Breast epithelium (tissue), 4 donors: ENCODE measurements around the gene TMEM132C. TPM values are rescaled to one million over a fixed set of nuclear protein-coding genes. Genes with fewer than 3 reads are reported as not detected.

ENCODE experiments used
- DNase-seq, 2 donors: peaks; one replicate each; pipeline ENCODE4 v3.0.0-alpha.2; 2019; ENCODE audit warnings: low spot score in 2 of 2
- H3K27ac ChIP-seq, 2 donors: fragments of 200-600 bp; sonication (generic) in 1 of 2; one replicate each; pipeline ENCODE4 v1.5.1; 2016 to 2019; ENCODE audit warnings: mild to moderate bottlenecking in 1 of 2
- H3K27me3 ChIP-seq, 2 donors: fragments of 200-600 bp; sonication (generic) in 1 of 2; one replicate each; pipeline versions ENCODE4 v1.5.1 to v1.6.0; 2017 to 2019; ENCODE audit warnings: control low read depth in 1 of 2, mild to moderate bottlenecking in 1 of 2
- H3K36me3 ChIP-seq: fragments of 200-600 bp; one replicate; pipeline ENCODE4 v1.5.1; 2019
- H3K4me1 ChIP-seq, 2 donors: fragments of 200-600 bp; sonication (generic); one replicate each; pipeline ENCODE4 v1.5.1; 2016 to 2019; ENCODE audit warnings: control low read depth in 1 of 2
- H3K4me3 ChIP-seq, 3 donors: fragments of 200-600 bp; sonication (generic); 1 replicate in 2 of 3; 2 replicates in 1 of 3; pipeline ENCODE4 v1.5.1; 2016 to 2019; ENCODE audit warnings: mild to moderate bottlenecking in 3 of 3, moderate library complexity in 2 of 3
- H3K9me3 ChIP-seq, 2 donors: fragments of 200-600 bp; sonication (generic) in 1 of 2; one replicate each; pipeline ENCODE4 v1.5.1; 2016 to 2019; ENCODE audit warnings: control low read depth in 1 of 2
- CTCF ChIP-seq, 3 donors: fragments of 450-650 bp; IDR thresholded peaks; one replicate each; pipeline ENCODE4 v1.5.1; 2016 to 2017; ENCODE audit warnings: antibody characterized with exemption in 3 of 3, mild to moderate bottlenecking in 3 of 3, moderate library complexity in 3 of 3
- POLR2A ChIP-seq: fragments of 450-650 bp; IDR thresholded peaks from one replicate; pipeline ENCODE4 v1.6.1; 2016; ENCODE audit warnings: antibody characterized with exemption, mild to moderate bottlenecking, moderate library complexity
- POLR2AphosphoS5 ChIP-seq, 3 donors: sonication (generic); formaldehyde crosslinking; IDR thresholded peaks; one replicate each; pipeline ENCODE4 v1.6.1; 2017; ENCODE audit warnings: antibody characterized with exemption in 3 of 3
- intact Hi-C: fragments of 100-400 bp; cut with DNase I; formaldehyde crosslinking; loops from one replicate; pipeline ENCODE4 v1.15.1; 2023; ENCODE audit warnings: low total_unique reads
- total RNA-seq, 3 donors: library from RNA; depleted of rRNA; stranded (reverse); fragments of >200 nt; gene quantifications; one replicate each; pipeline ENCODE4 v1.1.0, GENCODE V29; 2016

TMEM132C gene
- total RNA-seq, 3 donors from 2014 or later, result 7.2 to 54.1 (median 15.7) TPM

DNA sequence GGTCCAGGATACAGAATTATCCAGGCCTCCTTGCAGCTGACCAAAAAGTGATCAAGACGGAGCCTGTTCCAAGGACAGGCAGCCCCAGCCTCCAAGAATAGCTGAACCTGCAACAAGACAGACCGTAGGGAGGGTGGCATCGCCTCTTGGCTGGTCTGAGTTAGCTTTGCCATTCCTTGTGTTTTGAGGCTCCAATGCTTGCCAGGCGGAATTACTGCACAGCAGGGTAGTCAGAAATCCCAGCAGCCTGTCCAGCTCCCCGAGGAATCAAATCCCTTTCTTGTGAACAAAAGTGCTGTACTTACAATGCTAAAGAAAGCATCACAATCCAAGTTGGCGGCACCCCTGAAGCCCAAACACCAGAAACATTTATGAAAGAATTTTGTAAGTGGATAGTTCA, 246.9 kb downstream of the TMEM132C start:
- no peaks in the 10 kb centered on the region for H3K4me1 ChIP-seq
- intact Hi-C loops, result no loop called here
- DNase-seq, result no peak
- H3K27me3 ChIP-seq, result no peaks in the 10 kb centered on the region
- H3K4me3 ChIP-seq, result no peak overlapping the region
- TF ChIP-seq POLR2A (no peak), CTCF (IDR thresholded peaks at IDR 0.05) (no peak)
- H3K27ac ChIP-seq, result no peak overlapping the region
- H3K9me3 ChIP-seq, result peaks cover 5 to 42% of the 10 kb centered on the region in 2 donors
- no peaks in the 10 kb centered on the region for H3K36me3 ChIP-seq

- DNase-seq, result no peak
- Histone ChIP-seq H3K27me3 (no peaks in the 10 kb centered on the region), H3K4me1 (no peaks in the 10 kb centered on the region), H3K27ac (no peak overlapping the region), H3K9me3 (peaks cover 0 to 16% of the 10 kb centered on the region in 2 donors), H3K4me3 (no peak overlapping the region), H3K36me3 (no peaks in the 10 kb centered on the region)
- intact Hi-C loops, result no loop called here
- no peak for TF ChIP-seq POLR2A
- no peak for TF ChIP-seq POLR2AphosphoS5 (IDR thresholded peaks at IDR 0.05)
- no peak for TF ChIP-seq CTCF (IDR thresholded peaks at IDR 0.05)
Measured at GRCh38 chr12:128518644-128519043, 251.7 kb downstream of the TMEM132C start.

GRCh38 chr12:128519426-128519825, 252.5 kb downstream of the TMEM132C start:
- no peak for DNase-seq
- no peaks in the 10 kb centered on the region for H3K27me3 ChIP-seq
- H3K27ac ChIP-seq, result no peak overlapping the region
- intact Hi-C loops, result no loop called here
- no peaks in the 10 kb centered on the region for H3K4me1 ChIP-seq
- no peak overlapping the region for H3K4me3 ChIP-seq
- no peaks in the 10 kb centered on the region for H3K36me3 ChIP-seq
- H3K9me3 ChIP-seq, result peaks cover 0 to 14% of the 10 kb centered on the region in 2 donors
- TF ChIP-seq POLR2AphosphoS5 (IDR thresholded peaks at IDR 0.05), result no peak
- no peak for TF ChIP-seq CTCF (IDR thresholded peaks at IDR 0.05)

DNA sequence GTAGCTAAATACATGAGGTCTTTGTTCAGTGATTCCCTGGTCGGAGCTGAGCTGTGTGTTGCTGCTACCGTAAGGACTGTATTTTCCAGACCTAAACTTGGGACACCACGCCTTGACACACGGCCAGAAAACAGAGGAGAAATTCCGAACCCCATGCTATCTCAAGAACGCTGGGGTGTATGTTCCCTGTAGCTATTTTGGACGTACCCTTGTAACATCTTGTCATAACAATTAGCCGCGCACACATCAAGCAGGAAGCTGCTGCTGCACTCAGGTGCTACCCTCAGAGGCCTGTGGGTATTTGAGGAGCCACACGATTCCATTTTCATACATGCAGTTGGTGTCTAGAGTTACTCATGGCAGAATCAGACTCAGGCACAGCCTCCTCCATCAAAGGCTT, 255.0 kb downstream of the TMEM132C start:
- H3K36me3 ChIP-seq, result no peaks in the 10 kb centered on the region
- intact Hi-C loops, result no loop called here
- no peaks in the 10 kb centered on the region for H3K4me1 ChIP-seq
- no peaks in the 10 kb centered on the region for H3K27me3 ChIP-seq
- TF ChIP-seq POLR2A (no peak), POLR2AphosphoS5 (IDR thresholded peaks at IDR 0.05) (no peak), CTCF (IDR thresholded peaks at IDR 0.05) (no peak)
- no peak overlapping the region for H3K27ac ChIP-seq
- no peak for DNase-seq
- no peak overlapping the region for H3K4me3 ChIP-seq
- no peaks in the 10 kb centered on the region for H3K9me3 ChIP-seq

GRCh38 chr12:128524439-128524838, 257.5 kb downstream of the TMEM132C start:
- H3K4me1 ChIP-seq, result no peaks in the 10 kb centered on the region
- intact Hi-C loops, result no loop called here

More at GRCh38 chr12:128524439-128524838, 257.5 kb downstream of the TMEM132C start:
- DNase-seq, result no peak
- H3K4me3 ChIP-seq, result no peak overlapping the region
- H3K36me3 ChIP-seq, result no peaks in the 10 kb centered on the region
- TF ChIP-seq POLR2AphosphoS5 (IDR thresholded peaks at IDR 0.05) (no peak), POLR2A (no peak), CTCF (IDR thresholded peaks at IDR 0.05) (no peak)
- H3K9me3 ChIP-seq, result no peaks in the 10 kb centered on the region
- H3K27me3 ChIP-seq, result no peaks in the 10 kb centered on the region
- H3K27ac ChIP-seq, result no peak overlapping the region
